ENCODE results near the gene DSCAM.

GRCh38 chr21:40688106-40688864 lies 158.7 kb downstream of the DSCAM start:
- TF ChIP-seq POLR2A (IDR thresholded peaks at IDR 0.05) (no peak), CTCF (IDR thresholded peaks at IDR 0.05) (no peak)

Data from gastroesophageal sphincter (tissue), 3 donors.